Diencephalon (tissue), 1 donor: ENCODE data around the gene ZNF835. TPM values are rescaled to one million over a fixed set of nuclear protein-coding genes. Genes with fewer than 3 reads are reported as not detected.

ENCODE experiments used
- total RNA-seq: library from RNA; depleted of rRNA; stranded (reverse); fragments of >200 nt; gene quantifications from one replicate; pipeline ENCODE4 v1.2.3, GENCODE V29; 2014

ZNF835 gene
- total RNA-seq, result 12.7 TPM

DNA sequence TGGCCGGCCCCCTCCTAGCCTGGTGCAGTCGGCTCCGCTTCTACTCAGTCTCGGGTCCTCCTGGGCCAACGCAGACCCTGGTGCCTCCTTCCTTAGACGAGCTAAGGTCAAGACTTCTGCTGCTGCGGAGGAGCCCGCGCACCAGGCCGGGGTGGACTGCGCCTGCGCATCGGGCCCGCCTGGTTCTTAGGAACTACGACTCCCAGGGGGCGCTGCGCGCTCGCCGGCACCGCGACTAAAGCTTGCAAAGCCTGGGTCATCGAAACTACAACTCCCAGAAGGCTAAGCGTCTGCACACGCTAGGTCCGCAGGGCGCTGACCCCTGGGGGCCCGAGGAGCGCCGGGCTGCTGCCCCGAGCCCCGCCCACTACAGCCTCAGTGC, at the start of gene ZNF835:
Gene ZNF835, minus strand, starts transcription at position 145 of the 382 bp plus-strand sequence. CDS start 6,559 bp downstream, outside the sequence.

DNA sequence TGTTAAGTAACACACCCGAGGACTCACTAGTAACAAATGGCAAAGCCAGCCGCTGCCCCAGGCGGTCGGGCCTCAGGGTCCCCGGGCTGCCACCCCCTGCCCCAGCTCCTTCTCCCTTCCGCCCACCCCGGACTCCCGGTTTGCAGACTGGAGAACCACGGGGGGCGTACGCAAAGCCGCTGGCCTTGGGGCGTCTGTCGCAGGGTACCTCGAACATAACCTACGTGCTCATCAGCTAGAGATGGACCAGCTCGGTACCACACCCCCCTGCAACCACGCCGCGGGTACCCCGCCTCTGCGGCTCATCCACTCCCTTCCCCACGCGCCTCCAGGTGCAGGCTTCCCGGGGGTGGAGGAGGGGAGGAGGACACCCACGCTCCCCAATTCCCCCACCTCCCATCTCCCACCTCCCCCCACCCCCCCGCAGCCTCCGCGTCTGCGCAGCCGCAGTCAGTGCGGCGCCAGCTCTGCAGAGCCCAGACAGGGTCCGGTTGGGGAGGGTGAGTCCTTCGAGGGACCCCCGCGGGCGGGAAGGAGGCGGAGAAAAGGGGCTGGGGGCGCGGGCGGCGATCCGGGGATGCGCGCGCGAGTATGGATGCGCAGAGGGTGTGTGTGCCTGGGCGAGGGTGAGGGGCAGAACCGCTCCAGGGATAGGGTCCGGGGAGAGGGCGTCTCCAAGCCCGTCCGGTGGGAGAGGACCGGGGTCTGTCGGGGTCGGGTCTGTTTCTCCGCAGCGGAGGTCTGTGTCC, 28.7 kb downstream of the ZNF835 start, which contains the start of gene SMIM17:
Gene SMIM17, plus strand, starts transcription at position 449 of the 749 bp plus-strand sequence. CDS start 2,509 bp downstream, outside the sequence.

Other genes starting within 250 kb of the ZNF835 start
- gene ZNF667, start 194.4 kb downstream of the ZNF835 start, total RNA-seq, result 27.7 TPM
- gene ZNF471, start 163.9 kb downstream of the ZNF835 start, total RNA-seq, result 21.5 TPM
- gene ZFP28, start 132.8 kb downstream of the ZNF835 start, total RNA-seq, result 32.5 TPM
- 21.9 TPM for gene ZNF470, start 104.3 kb downstream of the ZNF835 start, total RNA-seq
- 21.2 TPM for gene ZNF71, start 76.5 kb downstream of the ZNF835 start, total RNA-seq
- 117 TPM for gene SMIM17, start 28.6 kb downstream of the ZNF835 start, total RNA-seq
- gene PEG3, start 169.0 kb upstream of the ZNF835 start, total RNA-seq, result 380 TPM
- 9.2 TPM for gene ZIM2, start 169.0 kb upstream of the ZNF835 start, total RNA-seq